Trophoblast cell (in vitro differentiated cells and primary cell): Measurements from ENCODE around the gene RALA.

Source experiments
- DNase-seq, 2 donors: peaks; one replicate each; pipeline ENCODE4 v3.0.0-alpha.2; 2016
- H2AFZ ChIP-seq: 2 replicates; pipeline ENCODE4 v1.6.1; 2013; ENCODE audit warnings: low read length, moderate library complexity, mild to moderate bottlenecking; ENCODE audit not compliant: insufficient read depth, poor library complexity
- H2AK5ac ChIP-seq: 2 replicates; pipeline ENCODE4 v1.6.1; 2013; ENCODE audit warnings: mild to moderate bottlenecking, low read length
- H2BK120ac ChIP-seq: 2 replicates; pipeline ENCODE4 v1.6.1; 2013; ENCODE audit warnings: low read length, mild to moderate bottlenecking, moderate library complexity; ENCODE audit not compliant: insufficient read depth, poor library complexity
- H2BK12ac ChIP-seq: 2 replicates; pipeline ENCODE4 v1.6.1; 2013; ENCODE audit warnings: mild to moderate bottlenecking, low read length, moderate library complexity
- H2BK5ac ChIP-seq: 2 replicates; pipeline ENCODE4 v1.6.1; 2013; ENCODE audit warnings: low read length, low read depth, moderate library complexity, mild to moderate bottlenecking; ENCODE audit not compliant: poor library complexity
- H3K14ac ChIP-seq: 2 replicates; pipeline ENCODE4 v1.6.1; 2013; ENCODE audit warnings: mild to moderate bottlenecking, low read length
- H3K18ac ChIP-seq: 2 replicates; pipeline ENCODE4 v1.6.1; 2013; ENCODE audit warnings: mild to moderate bottlenecking, low read length
- H3K23ac ChIP-seq: 2 replicates; pipeline ENCODE4 v1.6.1; 2013; ENCODE audit warnings: low read length
- H3K27ac ChIP-seq: 2 replicates; pipeline ENCODE4 v1.5.1; 2013; ENCODE audit warnings: low read depth, mild to moderate bottlenecking, inconsistent platforms, low read length, moderate library complexity
- H3K27me3 ChIP-seq: 2 replicates; pipeline ENCODE4 v1.6.1; 2013; ENCODE audit warnings: inconsistent platforms, mild to moderate bottlenecking, low read length, moderate library complexity; ENCODE audit not compliant: insufficient read depth
- H3K36me3 ChIP-seq, 2 experiments: 1 replicate in 1 of 2; 2 replicates in 1 of 2; pipeline ENCODE4 v1.6.1; 2013; ENCODE audit warnings: low read length in 2 of 2, mild to moderate bottlenecking in 2 of 2, moderate library complexity in 1 of 2; ENCODE audit not compliant: insufficient read depth in 2 of 2, control insufficient read depth in 1 of 2
- H3K4ac ChIP-seq: 2 replicates; pipeline ENCODE4 v1.6.1; 2013; ENCODE audit warnings: low read depth, mild to moderate bottlenecking, low read length, moderate library complexity
- H3K4me1 ChIP-seq, 2 experiments: 1 replicate in 1 of 2; 2 replicates in 1 of 2; pipeline ENCODE4 v1.6.1; 2013; ENCODE audit warnings: low read length in 2 of 2, mild to moderate bottlenecking in 2 of 2, moderate library complexity in 1 of 2; ENCODE audit not compliant: insufficient read depth in 2 of 2, control insufficient read depth in 1 of 2
- H3K4me2 ChIP-seq: 2 replicates; pipeline ENCODE4 v1.6.1; 2013; ENCODE audit warnings: inconsistent platforms, mild to moderate bottlenecking, low read length, moderate library complexity
- H3K4me3 ChIP-seq: 2 replicates; pipeline ENCODE4 v1.5.1; 2013; ENCODE audit warnings: mild to moderate bottlenecking, low read depth, low read length, inconsistent platforms
- H3K79me1 ChIP-seq: one replicate; pipeline ENCODE4 v1.6.1; 2013; ENCODE audit warnings: low read length
- H3K79me2 ChIP-seq: 2 replicates; pipeline ENCODE4 v1.6.1; 2013; ENCODE audit warnings: low read length, mild to moderate bottlenecking; ENCODE audit not compliant: control insufficient read depth, insufficient read depth, poor library complexity
- H3K9ac ChIP-seq: 2 replicates; pipeline ENCODE4 v1.6.1; 2013; ENCODE audit warnings: mild to moderate bottlenecking, low read length
- H3K9me3 ChIP-seq: 2 replicates; pipeline ENCODE4 v1.6.1; 2013; ENCODE audit warnings: low read depth, mild to moderate bottlenecking, control low read depth, inconsistent platforms, low read length; ENCODE audit not compliant: insufficient read depth
- H4K12ac ChIP-seq: 2 replicates; pipeline ENCODE4 v1.6.1; 2013; ENCODE audit warnings: low read depth, mild to moderate bottlenecking, low read length, moderate library complexity
- H4K8ac ChIP-seq: 2 replicates; pipeline ENCODE4 v1.6.1; 2013; ENCODE audit warnings: low read depth, mild to moderate bottlenecking, low read length, moderate library complexity
- H4K91ac ChIP-seq: one replicate; pipeline ENCODE4 v1.6.1; 2013; ENCODE audit warnings: low read depth, mild to moderate bottlenecking, low read length, moderate library complexity
- WGBS: extraction: QIAGEN DNeasy Blood & Tissue Kit; methylation state at CpG from one replicate; pipeline ENCODE4 v1.1.7; 2013; ENCODE audit warnings: missing lambda C conversion rate; ENCODE audit not compliant: insufficient read length, insufficient coverage; ENCODE audit errors: extremely low coverage; 5-methylcytosine and 5-hydroxymethylcytosine counted together

Gene RALA

DNA sequence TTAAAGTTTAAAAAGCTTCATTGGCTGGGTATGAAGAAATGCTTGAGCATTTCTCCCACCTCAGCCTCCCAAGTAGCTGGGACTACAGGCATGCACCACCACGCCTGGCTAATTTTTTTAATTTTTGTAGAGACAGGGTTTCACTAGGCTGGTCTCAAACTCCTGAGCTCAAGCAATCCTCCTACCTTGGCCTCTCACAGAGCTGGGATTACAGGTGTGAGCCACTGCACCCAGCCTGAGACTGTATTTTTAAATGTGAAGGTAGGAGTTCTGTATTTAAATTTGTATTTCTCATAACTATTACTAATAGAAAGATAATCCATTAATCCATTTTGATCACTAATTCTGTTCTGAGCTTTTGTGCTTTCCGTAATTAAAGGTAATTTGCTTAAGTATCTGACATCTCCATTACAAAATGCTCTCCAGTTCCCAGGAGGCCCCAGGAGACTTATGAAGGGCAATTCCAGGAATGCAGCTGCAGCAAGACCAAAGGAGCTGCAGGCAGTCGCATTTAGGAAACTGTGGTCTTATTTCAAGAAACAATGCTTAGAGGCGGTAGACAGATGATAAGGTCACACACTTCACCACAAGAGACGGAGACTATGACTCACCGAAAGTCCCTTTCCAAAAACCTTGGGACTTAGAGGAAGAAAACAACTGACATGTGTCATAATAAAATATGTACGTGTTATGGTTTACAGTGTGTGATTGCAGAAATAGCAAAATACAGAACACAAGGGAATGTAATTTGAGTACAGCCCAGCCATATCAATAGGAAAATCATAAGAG is 33.9 kb upstream of the RALA start:
- no peak overlapping the region for H3K4ac ChIP-seq
- no peaks in the 10 kb centered on the region for H3K79me2 ChIP-seq
- peak; percentile 86 to 88 for DNase-seq
- no peak overlapping the region for H3K23ac ChIP-seq
- H3K4me1 ChIP-seq, result peaks cover 0 to 2% of the 10 kb centered on the region in 2 experiments
- no peak overlapping the region for H2BK5ac ChIP-seq
- H4K8ac ChIP-seq, result no peak overlapping the region
- H3K9me3 ChIP-seq, result no peaks in the 10 kb centered on the region
- peaks cover 0 to 2% of the 10 kb centered on the region in 2 experiments for H3K36me3 ChIP-seq
- H3K27ac ChIP-seq, result no peak overlapping the region
- no peak overlapping the region for H3K18ac ChIP-seq
- peak overlapping the region; percentile 29 for H3K4me2 ChIP-seq
- H2BK12ac ChIP-seq, result no peak overlapping the region
- no peak overlapping the region for H2AFZ ChIP-seq
- H3K4me3 ChIP-seq, result no peak overlapping the region
- no peak overlapping the region for H4K12ac ChIP-seq
- whole genome bisulfite sequencing, result no CpG with 5 or more reads among the region's 7 CpGs
- H3K14ac ChIP-seq, result no peak overlapping the region
- no peaks in the 10 kb centered on the region for H3K27me3 ChIP-seq
- no peak overlapping the region for H2BK120ac ChIP-seq
- H3K9ac ChIP-seq, result no peak overlapping the region
- no peak overlapping the region for H2AK5ac ChIP-seq
- H4K91ac ChIP-seq, result no peak overlapping the region
- H3K79me1 ChIP-seq, result peaks cover 3% of the 10 kb centered on the region

DNA sequence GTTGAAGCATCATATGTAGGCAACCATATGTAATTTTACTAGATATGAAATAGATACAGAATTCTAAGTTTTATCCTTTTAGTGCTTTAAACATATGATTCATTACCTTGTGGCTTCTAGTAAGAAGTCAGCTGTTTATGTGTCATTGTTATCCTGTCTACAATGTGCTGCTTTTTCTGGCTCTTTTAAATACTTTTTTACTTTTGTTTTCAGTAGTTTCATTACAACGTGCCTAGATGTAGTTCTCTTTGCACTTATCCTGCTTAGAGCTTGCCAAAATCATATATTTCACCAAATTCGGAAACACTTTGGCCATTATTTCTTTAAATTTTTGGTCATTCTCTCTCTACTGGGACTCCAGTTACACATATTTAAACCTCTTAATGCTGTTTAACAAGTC is 30.8 kb upstream of the RALA start:
- no peak overlapping the region for H4K8ac ChIP-seq
- H3K79me2 ChIP-seq, result no peaks in the 10 kb centered on the region
- H3K27me3 ChIP-seq, result no peaks in the 10 kb centered on the region
- H3K4ac ChIP-seq, result no peak overlapping the region
- peaks cover 3% of the 10 kb centered on the region for H3K79me1 ChIP-seq
- no peak overlapping the region for H4K91ac ChIP-seq
- H2BK120ac ChIP-seq, result no peak overlapping the region
- H3K14ac ChIP-seq, result no peak overlapping the region
- no peak overlapping the region for H2BK5ac ChIP-seq
- peak in 1 of 2 donors; percentile 26 for DNase-seq
- no peak overlapping the region for H4K12ac ChIP-seq
- H3K9me3 ChIP-seq, result no peaks in the 10 kb centered on the region
- H3K23ac ChIP-seq, result no peak overlapping the region
- no CpG with 5 or more reads among the region's 2 CpGs for WGBS
- H3K4me1 ChIP-seq, result peaks cover 0 to 2% of the 10 kb centered on the region in 2 experiments
- H3K4me3 ChIP-seq, result no peak overlapping the region
- H3K9ac ChIP-seq, result no peak overlapping the region
- H3K18ac ChIP-seq, result no peak overlapping the region
- H3K27ac ChIP-seq, result no peak overlapping the region
- H3K4me2 ChIP-seq, result no peak overlapping the region
- no peak overlapping the region for H2AK5ac ChIP-seq
- no peak overlapping the region for H2AFZ ChIP-seq
- peaks cover 0 to 2% of the 10 kb centered on the region in 2 experiments for H3K36me3 ChIP-seq
- H2BK12ac ChIP-seq, result no peak overlapping the region

DNA sequence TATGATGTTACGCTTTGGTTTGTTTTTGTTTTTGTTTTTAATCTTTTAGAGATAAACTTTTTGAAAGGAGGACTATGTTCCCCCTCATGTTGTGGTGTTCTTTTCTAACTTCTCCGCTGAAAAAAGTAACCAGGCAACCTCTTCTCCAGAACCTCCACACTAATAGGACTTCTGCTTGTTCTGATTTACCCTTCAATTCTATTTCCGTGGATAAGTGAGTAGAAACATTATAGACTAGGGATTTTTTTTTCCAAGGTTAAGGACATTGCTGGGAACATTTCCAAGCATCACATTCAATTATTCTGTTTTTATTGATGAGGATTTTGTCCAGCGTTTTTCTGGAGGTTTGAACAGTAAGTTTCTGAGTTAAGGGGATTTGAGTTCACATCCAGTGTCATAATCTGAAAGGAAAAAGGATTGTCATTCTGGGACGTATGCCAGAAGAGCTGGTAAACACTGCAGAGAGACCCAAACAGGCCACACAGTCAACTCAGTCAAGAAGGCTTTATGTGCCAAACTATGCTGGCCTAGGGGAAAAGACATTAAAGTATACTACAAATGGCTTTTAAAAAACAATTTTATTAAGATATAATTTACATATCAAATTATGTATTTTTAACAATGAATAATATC is 28.3 kb upstream of the RALA start:
- Histone ChIP-seq H3K36me3 (peaks cover 0 to 2% of the 10 kb centered on the region in 2 experiments), H3K79me1 (peaks cover 3% of the 10 kb centered on the region), H3K4me1 (no peaks in the 10 kb centered on the region), H2AK5ac (no peak overlapping the region), H2BK120ac (no peak overlapping the region), H4K8ac (no peak overlapping the region), H3K27ac (no peak overlapping the region), H3K9ac (no peak overlapping the region), H3K23ac (no peak overlapping the region), H2BK5ac (no peak overlapping the region), H3K9me3 (no peaks in the 10 kb centered on the region), H2AFZ (no peak overlapping the region), H3K79me2 (no peaks in the 10 kb centered on the region), H3K27me3 (no peaks in the 10 kb centered on the region), H4K91ac (no peak overlapping the region), H3K4ac (no peak overlapping the region), H4K12ac (no peak overlapping the region), H3K18ac (no peak overlapping the region), H3K4me3 (no peak overlapping the region), H2BK12ac (no peak overlapping the region), H3K4me2 (no peak overlapping the region), H3K14ac (no peak overlapping the region)
- WGBS, result no CpG with 5 or more reads among the region's 5 CpGs
- DNase-seq, result no peak

- whole genome bisulfite sequencing, result no CpG with 5 or more reads among the region's 2 CpGs
- Histone ChIP-seq H2BK120ac (no peak overlapping the region), H4K8ac (no peak overlapping the region), H3K4me1 (no peaks in the 10 kb centered on the region), H3K4me3 (no peak overlapping the region), H2BK12ac (no peak overlapping the region), H3K23ac (no peak overlapping the region), H2AFZ (no peak overlapping the region), H3K14ac (no peak overlapping the region), H3K4ac (no peak overlapping the region), H3K4me2 (no peak overlapping the region), H3K27ac (no peak overlapping the region), H3K9me3 (no peaks in the 10 kb centered on the region), H3K18ac (no peak overlapping the region), H4K12ac (no peak overlapping the region), H3K27me3 (no peaks in the 10 kb centered on the region), H3K79me2 (no peaks in the 10 kb centered on the region), H3K9ac (no peak overlapping the region), H3K36me3 (no peaks in the 10 kb centered on the region), H2BK5ac (no peak overlapping the region), H4K91ac (no peak overlapping the region), H2AK5ac (no peak overlapping the region), H3K79me1 (no peaks in the 10 kb centered on the region)
- peak in 1 of 2 donors; percentile 73 for DNase-seq
Measured at GRCh38 chr7:39602351-39602750, 21.0 kb upstream of the RALA start.
